HepG2 (cell line): ENCODE results near the gene ARIH2. TPM values are rescaled to one million over a fixed set of nuclear protein-coding genes. Genes with fewer than 3 reads are reported as not detected.

Experiments
- ATF7-NPFF ChIP-seq: sonication (generic); formaldehyde crosslinking; IDR thresholded peaks from 2 replicates; pipeline ENCODE4 v1.8.1; 2023; ENCODE audit warnings: mild to moderate bottlenecking, low read depth, missing genetic modification reagents, moderate library complexity
- CBX1 ChIP-seq: IDR thresholded peaks from one replicate; pipeline ENCODE4 v1.6.1; 2016; ENCODE audit warnings: antibody characterized with exemption, low read depth
- HCFC1 ChIP-seq: fragments of 150-350 bp; IDR thresholded peaks from 2 replicates; pipeline ENCODE4 v1.6.1; 2014; ENCODE audit warnings: low read depth, low read length
- HIVEP1 ChIP-seq: sonication (generic); formaldehyde crosslinking; IDR thresholded peaks from 2 replicates; pipeline ENCODE4 v1.4.0; 2020; ENCODE audit warnings: mild to moderate bottlenecking, missing genetic modification reagents
- HOXA5 ChIP-seq: sonication (generic); formaldehyde crosslinking; IDR thresholded peaks from 2 replicates; pipeline ENCODE4 v1.4.0; 2020; ENCODE audit warnings: missing genetic modification reagents
- MED8 ChIP-seq: sonication (generic); formaldehyde crosslinking; IDR thresholded peaks from 2 replicates; pipeline ENCODE4 v1.8.1; 2023; ENCODE audit warnings: mild to moderate bottlenecking, missing genetic modification reagents; ENCODE audit not compliant: insufficient replicate concordance
- NFATC3 ChIP-seq: sonication (generic); formaldehyde crosslinking; IDR thresholded peaks from 2 replicates; pipeline ENCODE4 v1.5.1; 2020; ENCODE audit warnings: mild to moderate bottlenecking, missing genetic modification reagents
- NFIC ChIP-seq: IDR thresholded peaks from 2 replicates; pipeline ENCODE4 v1.6.1; 2012; ENCODE audit warnings: mild to moderate bottlenecking, low read length, inconsistent platforms
- RFX5 ChIP-seq: IDR thresholded peaks from 2 replicates; pipeline ENCODE4 v1.6.1; 2011; ENCODE audit warnings: low read depth, low read length, improper control_type of control experiment
- SNAPC2 ChIP-seq: sonication (generic); formaldehyde crosslinking; IDR thresholded peaks from 2 replicates; pipeline ENCODE4 v1.8.1; 2022; ENCODE audit warnings: mild to moderate bottlenecking, missing genetic modification reagents
- SOX13 ChIP-seq, 3 experiments: fragments of 450-650 bp in 1 of 3; sonication (generic) in 1 of 3; formaldehyde crosslinking in 1 of 3; IDR thresholded peaks in 2 of 3; conservative IDR thresholded peaks in 1 of 3; 2 replicates each; pipeline versions ENCODE4 v1.5.0 to v1.6.1; 2016 to 2020; ENCODE audit warnings: antibody characterized with exemption in 1 of 3, mild to moderate bottlenecking in 1 of 3, missing compliant biosample characterization in 1 of 3, missing genetic modification reagents in 1 of 3, moderate library complexity in 1 of 3
- SRF ChIP-seq: IDR thresholded peaks from 2 replicates; pipeline ENCODE4 v1.6.1; 2011; ENCODE audit warnings: mild to moderate bottlenecking, low read depth, low read length, moderate library complexity
- STAG1 ChIP-seq: sonication (generic); formaldehyde crosslinking; IDR thresholded peaks from 2 replicates; pipeline ENCODE4 v1.4.0; 2020; ENCODE audit warnings: missing genetic modification reagents
- SUZ12 ChIP-seq: fragments of 150-350 bp; IDR thresholded peaks from 2 replicates; pipeline ENCODE4 v1.6.1; 2014; ENCODE audit warnings: low read depth, low read length
- ZBTB2 ChIP-seq: sonication (generic); formaldehyde crosslinking; IDR thresholded peaks from 2 replicates; pipeline ENCODE4 v1.8.0; 2022; ENCODE audit warnings: low read depth, missing genetic modification reagents
- ZBTB34 ChIP-seq: sonication (generic); formaldehyde crosslinking; IDR thresholded peaks from 2 replicates; pipeline ENCODE4 v1.8.0; 2022; ENCODE audit warnings: mild to moderate bottlenecking, missing genetic modification reagents
- ZBTB44 ChIP-seq: sonication (generic); formaldehyde crosslinking; IDR thresholded peaks from 2 replicates; pipeline ENCODE4 v1.4.0; 2020; ENCODE audit warnings: missing genetic modification reagents
- ZFX ChIP-seq: sonication (generic); formaldehyde crosslinking; IDR thresholded peaks from 2 replicates; pipeline ENCODE4 v1.4.0; 2020; ENCODE audit warnings: mild to moderate bottlenecking, low read depth, missing genetic modification reagents, moderate library complexity
- ZNF280B ChIP-seq: sonication (generic); formaldehyde crosslinking; IDR thresholded peaks from 2 replicates; pipeline ENCODE4 v1.5.0; 2020; ENCODE audit warnings: missing genetic modification reagents, mild to moderate bottlenecking, borderline replicate concordance
- ZNF33B ChIP-seq: sonication (generic); formaldehyde crosslinking; IDR thresholded peaks from 2 replicates; pipeline ENCODE4 v1.5.1; 2020; ENCODE audit warnings: mild to moderate bottlenecking, missing genetic modification reagents
- ZNF589 ChIP-seq: sonication (generic); formaldehyde crosslinking; conservative IDR thresholded peaks from 2 replicates; pipeline ENCODE4 v1.8.0; 2022; ENCODE audit warnings: mild to moderate bottlenecking, moderate library complexity, missing genetic modification reagents
- ZNF720 ChIP-seq: sonication (generic); formaldehyde crosslinking; IDR thresholded peaks from 2 replicates; pipeline ENCODE4 v1.4.0; 2020; ENCODE audit warnings: missing genetic modification reagents
- ZNF777 ChIP-seq: sonication (generic); formaldehyde crosslinking; IDR thresholded peaks from 2 replicates; pipeline ENCODE4 v1.4.0; 2020; ENCODE audit warnings: missing genetic modification reagents
- ZNF780A ChIP-seq: sonication (generic); formaldehyde crosslinking; IDR thresholded peaks from 2 replicates; pipeline ENCODE4 v1.8.0; 2022; ENCODE audit warnings: mild to moderate bottlenecking, missing genetic modification reagents, moderate library complexity
- ZSCAN29 ChIP-seq: sonication (generic); formaldehyde crosslinking; conservative IDR thresholded peaks from 2 replicates; pipeline ENCODE4 v1.4.0; 2020; ENCODE audit warnings: mild to moderate bottlenecking, missing genetic modification reagents
- polyA plus RNA-seq, 8 experiments: library from polyadenylated mRNA; depleted of rRNA in 3 of 8; stranded (reverse) in 7 of 8; unstranded in 1 of 8; fragments of >200 nt; fragmentation: Illumina TruSeq in 4 of 8; extraction: Trizol in 4 of 8; gene quantifications; 2 replicates each; pipeline versions ENCODE4 v1.2.1 to v1.2.3, GENCODE V29; 2011 to 2016; ENCODE audit warnings: low read depth in 4 of 8, missing spikeins in 1 of 8, mixed read lengths in 1 of 8; ENCODE audit not compliant: insufficient read depth in 1 of 8
- total RNA-seq, 5 experiments: library from RNA; depleted of rRNA; stranded (reverse); fragments of >200 nt; fragmentation: Illumina TruSeq; extraction: Trizol; gene quantifications; 2 replicates each; pipeline ENCODE4 v1.2.3, GENCODE V29; 2016; ENCODE audit warnings: low read depth in 1 of 5

The ARIH2 gene
- total and polyA plus RNA-seq, 2 of the 13 experiments (the other 11 are each of a cell fraction or from before 2014, with no cell fraction given), result 64.8 to 83.3 TPM

GRCh38 chr3:49017971-49018706 is 99.5 kb downstream of the ARIH2 start, which contains the start of gene DALRD3 (continued):
- TF ChIP-seq HOXA5 (CRISPR knock-in tag) (peak; percentile 19; the same call in 1 of the 2 replicates), ZBTB2 (CRISPR knock-in tag) (peak; percentile 76), ZNF33B (CRISPR knock-in tag) (no peak), SRF (no peak), SOX13 (IDR thresholded peaks at IDR 0.05) (peak; percentile 70), SOX13 (CRISPR knock-in tag; conservative IDR thresholded peaks at IDR 0.05 in 1 of 2, IDR thresholded peaks at IDR 0.05 in 1 of 2) (no peak; a peak in 1 of 4 replicates), STAG1 (CRISPR knock-in tag) (no peak), ZNF280B (CRISPR knock-in tag) (no peak), MED8 (CRISPR knock-in tag) (peak; percentile 80), ZBTB44 (CRISPR knock-in tag) (no peak), NFIC (no peak), ATF7-NPFF (CRISPR knock-in tag) (no peak; the same call in 1 of the 2 replicates), ZNF589 (peak; percentile 71; the same call in 1 of the 2 replicates), CBX1 (no peak), ZFX (CRISPR knock-in tag) (peak; percentile 82), ZNF777 (CRISPR knock-in tag) (peak; percentile 63; the same call in 1 of the 2 replicates), RFX5 (no peak), HCFC1 (0 out of 2 replicates have a peak, but pooled peaks have one; percentile 2), SNAPC2 (CRISPR knock-in tag) (no peak), ZSCAN29 (peak; percentile 75; the same call in 1 of the 2 replicates), ZNF720 (CRISPR knock-in tag) (no peak), ZNF780A (CRISPR knock-in tag) (0 out of 2 replicates have a peak, but pooled peaks have one; percentile 51), HIVEP1 (CRISPR knock-in tag) (peak; percentile 75; the same call in 1 of the 2 replicates), SUZ12 (no peak), NFATC3 (CRISPR knock-in tag) (no peak), ZBTB34 (CRISPR knock-in tag) (no peak; the same call in 1 of the 2 replicates)
